Fibroblast of villous mesenchyme (primary cell): ENCODE data around the gene OR52D1. TPM values are rescaled to one million over a fixed set of nuclear protein-coding genes. Genes with fewer than 3 reads are reported as not detected.

Experiments
- DNase-seq: peaks from one replicate; pipeline ENCODE4 v3.0.0-alpha.2; 2010; ENCODE audit warnings: low read depth
- H3K4me3 ChIP-seq: 2 replicates; pipeline ENCODE4 v1.5.1; 2011; ENCODE audit warnings: low read depth, mild to moderate bottlenecking, low read length
- total RNA-seq: library from RNA; depleted of rRNA; stranded (reverse); fragments of >200 nt; gene quantifications from 2 replicates; pipeline ENCODE4 v1.2.3, GENCODE V29; 2012
- TF ChIP-seq, protein P1 (sequence below): IDR thresholded peaks from 2 replicates; pipeline ENCODE4 v1.5.1; 2012; ENCODE audit warnings: low read depth, mild to moderate bottlenecking, low read length; ENCODE audit not compliant: insufficient read depth

OR52D1 gene
- total RNA-seq, result not detected in 2 replicates

DNA sequence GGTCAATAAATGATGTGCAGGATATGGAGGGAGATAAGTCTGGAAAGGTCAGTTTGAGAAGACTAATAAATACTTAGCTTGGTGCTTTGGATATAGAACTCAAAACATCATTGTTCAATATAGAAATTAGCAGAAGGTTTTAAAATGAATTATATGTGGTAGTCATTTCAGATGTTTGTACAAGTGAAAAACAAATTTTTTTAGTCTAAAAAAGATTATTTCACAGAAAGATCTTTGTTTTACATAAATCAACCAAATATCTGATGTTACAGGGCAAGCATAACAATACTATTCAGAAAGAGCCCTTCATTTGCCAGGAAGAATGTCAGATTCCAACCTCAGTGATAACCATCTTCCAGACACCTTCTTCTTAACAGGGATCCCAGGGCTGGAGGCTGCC is at the start of gene OR52D1:
OR52D1 (plus strand) TSS at position 301 of the 400 bp plus-strand sequence; CDS start at position 323, 22 bp downstream.
- TF ChIP-seq, protein P1, sequence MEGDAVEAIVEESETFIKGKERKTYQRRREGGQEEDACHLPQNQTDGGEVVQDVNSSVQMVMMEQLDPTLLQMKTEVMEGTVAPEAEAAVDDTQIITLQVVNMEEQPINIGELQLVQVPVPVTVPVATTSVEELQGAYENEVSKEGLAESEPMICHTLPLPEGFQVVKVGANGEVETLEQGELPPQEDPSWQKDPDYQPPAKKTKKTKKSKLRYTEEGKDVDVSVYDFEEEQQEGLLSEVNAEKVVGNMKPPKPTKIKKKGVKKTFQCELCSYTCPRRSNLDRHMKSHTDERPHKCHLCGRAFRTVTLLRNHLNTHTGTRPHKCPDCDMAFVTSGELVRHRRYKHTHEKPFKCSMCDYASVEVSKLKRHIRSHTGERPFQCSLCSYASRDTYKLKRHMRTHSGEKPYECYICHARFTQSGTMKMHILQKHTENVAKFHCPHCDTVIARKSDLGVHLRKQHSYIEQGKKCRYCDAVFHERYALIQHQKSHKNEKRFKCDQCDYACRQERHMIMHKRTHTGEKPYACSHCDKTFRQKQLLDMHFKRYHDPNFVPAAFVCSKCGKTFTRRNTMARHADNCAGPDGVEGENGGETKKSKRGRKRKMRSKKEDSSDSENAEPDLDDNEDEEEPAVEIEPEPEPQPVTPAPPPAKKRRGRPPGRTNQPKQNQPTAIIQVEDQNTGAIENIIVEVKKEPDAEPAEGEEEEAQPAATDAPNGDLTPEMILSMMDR, result no peak
- H3K4me3 ChIP-seq, result no peak within 1 kb of the TSS
- no peak for DNase-seq

- TF ChIP-seq, protein P1, result no peak
- H3K4me3 ChIP-seq, result no peak within 1 kb of the TSS
- no peak for DNase-seq
Observed at GRCh38 chr11:5441414-5441813, 47.1 kb upstream of the OR52D1 start, which contains the start of gene OR51I1. Gene OR51I1, minus strand, starts transcription at chr11:5441514. Its CDS starts 0 bp downstream, at chr11:5441514.

GRCh38 chr11:5443835-5444393 is 44.6 kb upstream of the OR52D1 start:
- DNase-seq, result no peak
- TF ChIP-seq, protein P1, result no peak
- no peak overlapping the region for H3K4me3 ChIP-seq

- H3K4me3 ChIP-seq, result no peak within 1 kb of the TSS
- DNase-seq, result no peak
- TF ChIP-seq, protein P1, result no peak
Observed at GRCh38 chr11:5449023-5449422, 39.5 kb upstream of the OR52D1 start, which contains the start of gene OR51I2. Gene OR51I2, plus strand, starts transcription at chr11:5449323. Its CDS starts 4,166 bp downstream, at chr11:5453489.

- TF ChIP-seq, protein P1, result no peak
- H3K4me3 ChIP-seq, result no peak overlapping the region
- no peak for DNase-seq
Observed at GRCh38 chr11:5449432-5449831, 39.1 kb upstream of the OR52D1 start.

DNA sequence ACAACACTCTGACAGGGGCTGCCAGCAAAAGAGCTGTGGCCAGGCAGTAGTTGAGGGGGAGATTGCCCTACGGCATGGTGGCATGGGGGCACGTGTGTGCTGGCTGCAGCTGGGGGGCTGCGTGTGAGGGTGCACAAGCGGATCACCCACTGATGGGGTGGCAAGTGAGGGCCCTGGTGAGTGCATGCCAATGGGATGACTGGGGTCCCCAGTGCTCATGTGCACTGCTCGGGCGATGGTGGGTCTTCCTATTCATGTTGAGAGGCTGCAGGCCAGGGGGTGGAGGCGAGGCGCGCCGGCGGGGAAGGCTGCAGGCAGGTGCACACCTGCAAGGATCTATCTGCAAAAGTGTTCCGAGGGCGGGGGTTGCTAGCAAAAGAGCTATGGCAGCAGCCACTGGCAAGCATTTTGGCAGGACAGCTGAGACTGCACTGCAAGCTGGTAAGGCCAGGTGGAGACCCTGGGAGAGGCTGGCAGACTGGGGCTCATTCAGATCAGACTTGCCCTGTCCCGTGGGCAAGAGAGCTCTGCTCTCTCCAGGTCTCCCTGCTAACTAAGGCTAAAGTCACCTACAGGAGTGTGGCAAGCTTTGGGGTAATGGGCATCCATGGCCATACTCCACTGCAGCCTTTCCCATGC is 27.4 kb upstream of the OR52D1 start:
- DNase-seq, result no peak
- no peak overlapping the region for H3K4me3 ChIP-seq
- TF ChIP-seq, protein P1, result no peak
